ENCODE data around the gene GSDMA. TPM values are rescaled to one million over a fixed set of nuclear protein-coding genes. Genes with fewer than 3 reads are reported as not detected.

The GSDMA gene
- total RNA-seq, 1 experiment from 2014 or later: not detected

DNA sequence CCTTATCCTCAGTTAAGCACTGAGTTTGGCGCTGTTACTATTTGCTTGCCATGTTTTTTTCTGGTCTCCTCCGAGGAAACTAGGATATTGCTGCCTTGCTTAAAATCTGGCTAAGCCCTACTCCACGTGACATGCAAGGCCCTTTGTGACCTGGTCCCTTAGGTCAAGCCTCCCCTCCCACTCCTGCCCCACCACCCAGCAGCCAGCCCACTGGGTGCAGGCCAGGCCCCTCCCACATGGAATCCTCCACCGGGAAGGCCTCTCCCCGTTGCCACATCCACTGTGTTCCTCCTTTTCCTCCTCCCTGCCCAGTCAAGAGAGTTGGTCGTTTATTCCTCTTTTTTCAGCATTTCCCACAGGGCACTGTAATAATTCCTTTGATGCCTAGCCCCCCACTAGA is 34.0 kb downstream of the GSDMA start:
- Mint-ChIP-seq H3K27ac (peak overlapping the region in 2 of 3 experiments; percentile 59 to 79; a peak in 3 of 7 replicates), H3K36me3 (ENCODE audit: insufficient read depth in 1 of 3, low read depth in 3 of 3) (peaks cover 43 to 62% (median 53%) of the 10 kb centered on the region in 3 experiments; a peak in 6 of 7 replicates), H3K4me1 (no peaks in the 10 kb centered on the region), H3K4me3 (no peak overlapping the region), H3K9me3 (no peaks in the 10 kb centered on the region), H3K27me3 (ENCODE audit: low read depth) (no peaks in the 10 kb centered on the region)
- Histone ChIP-seq H3K18ac (ENCODE audit: insufficient read length, low read depth, low read length) (no peak overlapping the region), H4K20me1 (ENCODE audit: control insufficient read depth, insufficient read depth, insufficient read length) (no peaks in the 10 kb centered on the region), H2BK120ac (ENCODE audit: low read depth, low read length, poor library complexity, severe bottlenecking) (no peak overlapping the region), H2AK5ac (ENCODE audit: insufficient read length, low read length) (no peak overlapping the region), H2BK12ac (ENCODE audit: insufficient read length, low read depth, low read length) (no peak overlapping the region), H2BK15ac (ENCODE audit: low read depth, low read length) (no peak overlapping the region), H3K4ac (ENCODE audit: low read depth, low read length) (no peak overlapping the region), H3T11ph (ENCODE audit: low read length) (no peak overlapping the region), H2BK20ac (ENCODE audit: low read depth, low read length, poor library complexity, severe bottlenecking) (no peak overlapping the region), H3K23me2 (ENCODE audit: insufficient read length, low read depth, low read length, poor library complexity, severe bottlenecking) (no peaks in the 10 kb centered on the region), H3K27ac (ENCODE audit: insufficient read length, low read depth, low read length) (no peak overlapping the region), H3K9me3 (ENCODE audit: control insufficient read depth, low read depth, low read length) (no peaks in the 10 kb centered on the region), H4K8ac (replicated peaks; ENCODE audit: insufficient read length, low read depth, low read length) (no peak overlapping the region), H3K4me1 (ENCODE audit: insufficient read depth, low read length) (no peaks in the 10 kb centered on the region), H3K23ac (ENCODE audit: insufficient read length, low read depth, low read length) (no peak overlapping the region), H2AFZ (ENCODE audit: low read length) (no peak overlapping the region), H3K79me2 (ENCODE audit: insufficient read depth, low read length) (no peaks in the 10 kb centered on the region), H4K91ac (ENCODE audit: insufficient read length, low read depth, low read length) (no peak overlapping the region), H3K27me3 (ENCODE audit: insufficient read depth, low read length) (no peaks in the 10 kb centered on the region), H3K56ac (ENCODE audit: insufficient read length, low read depth, low read length) (no peak overlapping the region), H3K4me2 (ENCODE audit: insufficient read depth, insufficient read length, low read length) (no peak overlapping the region), H3K14ac (ENCODE audit: insufficient read depth, low read length) (no peak overlapping the region), H2BK5ac (ENCODE audit: insufficient read length, low read length) (no peak overlapping the region), H3K9ac (ENCODE audit: extremely low read depth, insufficient read length, low read length) (no peak overlapping the region), H3K79me1 (ENCODE audit: insufficient read depth, low read depth, low read length, poor library complexity, severe bottlenecking) (no peaks in the 10 kb centered on the region), H4K5ac (ENCODE audit: insufficient read length, low read depth, low read length) (no peak overlapping the region)
- DNase-seq: no peak
- TF ChIP-seq, protein P1, sequence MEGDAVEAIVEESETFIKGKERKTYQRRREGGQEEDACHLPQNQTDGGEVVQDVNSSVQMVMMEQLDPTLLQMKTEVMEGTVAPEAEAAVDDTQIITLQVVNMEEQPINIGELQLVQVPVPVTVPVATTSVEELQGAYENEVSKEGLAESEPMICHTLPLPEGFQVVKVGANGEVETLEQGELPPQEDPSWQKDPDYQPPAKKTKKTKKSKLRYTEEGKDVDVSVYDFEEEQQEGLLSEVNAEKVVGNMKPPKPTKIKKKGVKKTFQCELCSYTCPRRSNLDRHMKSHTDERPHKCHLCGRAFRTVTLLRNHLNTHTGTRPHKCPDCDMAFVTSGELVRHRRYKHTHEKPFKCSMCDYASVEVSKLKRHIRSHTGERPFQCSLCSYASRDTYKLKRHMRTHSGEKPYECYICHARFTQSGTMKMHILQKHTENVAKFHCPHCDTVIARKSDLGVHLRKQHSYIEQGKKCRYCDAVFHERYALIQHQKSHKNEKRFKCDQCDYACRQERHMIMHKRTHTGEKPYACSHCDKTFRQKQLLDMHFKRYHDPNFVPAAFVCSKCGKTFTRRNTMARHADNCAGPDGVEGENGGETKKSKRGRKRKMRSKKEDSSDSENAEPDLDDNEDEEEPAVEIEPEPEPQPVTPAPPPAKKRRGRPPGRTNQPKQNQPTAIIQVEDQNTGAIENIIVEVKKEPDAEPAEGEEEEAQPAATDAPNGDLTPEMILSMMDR (conservative IDR thresholded peaks at IDR 0.05): no peak
- WGBS (ENCODE audit: extremely low coverage, insufficient read length, low lambda C conversion rate): no CpG with 5 or more reads among the region's 6 CpGs

Data from H9 (cell line).